Stromal cell of bone marrow (primary cell): ENCODE measurements around the gene MAP3K19.
"Not testable (repeated sequence)": the region's sequence is repeated elsewhere in the genome, so short reads cannot be mapped to it uniquely, and the experiment has no call there.

ENCODE experiments used
- DNase-seq: peaks from one replicate; pipeline ENCODE4 v3.0.0-alpha.2; 2012; ENCODE audit warnings: low read depth

The MAP3K19 gene

GRCh38 chr2:135047300-135047699 is at the start of gene MAP3K19:
Gene MAP3K19 (minus strand): TSS chr2:135047447. CDS start chr2:135024647, 22,800 bp downstream.
- no peak for DNase-seq

GRCh38 chr2:135096665-135097446 is 49.6 kb upstream of the MAP3K19 start:
- no peak for DNase-seq

GRCh38 chr2:135095591-135095990 is 48.3 kb upstream of the MAP3K19 start:
- no peak for DNase-seq

GRCh38 chr2:135094508-135094907 is 47.3 kb upstream of the MAP3K19 start:
- no peak for DNase-seq

- no peak for DNase-seq
Measured at GRCh38 chr2:135093670-135094330, 46.6 kb upstream of the MAP3K19 start.

- DNase-seq = no peak
Measured at GRCh38 chr2:135093193-135093592, 45.9 kb upstream of the MAP3K19 start.

- no peak for DNase-seq
Measured at GRCh38 chr2:135091681-135092080, 44.4 kb upstream of the MAP3K19 start.

GRCh38 chr2:135089597-135089996 is 42.4 kb upstream of the MAP3K19 start:
- not testable (repeated sequence) for DNase-seq

GRCh38 chr2:135086222-135086621 is 39.0 kb upstream of the MAP3K19 start:
- no peak for DNase-seq

GRCh38 chr2:135078417-135078816 is 31.2 kb upstream of the MAP3K19 start:
- DNase-seq = no peak

GRCh38 chr2:135076556-135076955 is 29.3 kb upstream of the MAP3K19 start:
- DNase-seq = no peak

GRCh38 chr2:135074216-135074615 is 27.0 kb upstream of the MAP3K19 start:
- DNase-seq = no peak

- DNase-seq = no peak
Measured at GRCh38 chr2:135072125-135072997, 25.1 kb upstream of the MAP3K19 start.

- no peak for DNase-seq
Measured at GRCh38 chr2:135066710-135067109, 19.5 kb upstream of the MAP3K19 start.

GRCh38 chr2:135064149-135064548 is 16.9 kb upstream of the MAP3K19 start:
- no peak for DNase-seq

GRCh38 chr2:135063210-135063609 is 16.0 kb upstream of the MAP3K19 start:
- DNase-seq = no peak

- no peak for DNase-seq
Measured at GRCh38 chr2:135059577-135059976, 12.3 kb upstream of the MAP3K19 start.

GRCh38 chr2:135056790-135057189 is 9.5 kb upstream of the MAP3K19 start:
- DNase-seq = no peak

GRCh38 chr2:135055182-135055786 is 8.0 kb upstream of the MAP3K19 start:
- peak; percentile 32 for DNase-seq

- DNase-seq = no peak
Measured at GRCh38 chr2:135052997-135053474, 5.8 kb upstream of the MAP3K19 start.

- peak; percentile 71 for DNase-seq
Measured at GRCh38 chr2:135052042-135052876, 5.0 kb upstream of the MAP3K19 start, which contains the start of gene RAB3GAP1. Gene RAB3GAP1 (plus strand): TSS chr2:135052292. CDS start chr2:135052308, 16 bp downstream.
